ENCODE data around the gene TSACC. TPM values are rescaled to one million over a fixed set of nuclear protein-coding genes. Genes with fewer than 3 reads are reported as not detected.

TSACC gene
- total RNA-seq, 1 experiment from 2014 or later = 3.6 TPM

DNA sequence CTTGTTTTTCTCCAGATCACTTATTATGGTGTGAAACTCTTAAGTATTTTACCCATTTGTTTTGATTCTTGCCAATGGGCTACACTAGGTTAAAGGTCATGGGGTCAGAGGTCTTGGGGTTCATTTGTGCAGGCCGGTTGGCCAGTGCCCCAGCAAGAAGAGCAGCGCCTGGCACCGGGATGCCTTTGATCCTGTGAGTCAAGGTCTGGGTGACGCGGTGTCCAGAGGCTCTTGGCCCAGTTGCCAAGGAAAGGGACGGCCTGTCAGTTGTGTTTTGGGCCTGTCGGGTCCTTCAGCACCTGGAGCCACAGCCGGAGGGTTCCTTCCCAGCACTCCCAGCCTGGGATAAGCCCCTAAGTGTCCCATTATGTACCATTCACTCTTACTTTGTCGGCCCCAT lies 55.8 kb downstream of the TSACC start:
- in situ Hi-C loops (cut with HindIII; ENCODE audit: low pct_unique_long_range_greater_than_20kb, low sequenced_read_pairs) (no loop called here), intact Hi-C loops (cut with micrococcal nuclease; ENCODE audit: unreplicated experiment) (no loop called here)
- no peaks in the 10 kb centered on the region for H3K27me3 ChIP-seq (ENCODE audit: control insufficient read depth, insufficient read depth, low read length)
- ChIA-PET POLR2A (no interaction called here), CTCF (no interaction called here)
- ATAC-seq (no peak), DNase-seq (ENCODE audit: low read depth, low spot score) (no peak)
- no peak overlapping the region for H3K27ac ChIP-seq (ENCODE audit: low read length)
- H3K9me3 ChIP-seq (ENCODE audit: control insufficient read depth, insufficient read depth, low read depth, low read length) = no peaks in the 10 kb centered on the region
- no peaks in the 10 kb centered on the region for H3K4me1 ChIP-seq (ENCODE audit: control insufficient read depth, insufficient read depth, low read length)
- no peaks in the 10 kb centered on the region for H3K36me3 ChIP-seq (ENCODE audit: control insufficient read depth, insufficient read depth, low read length)
- no peak overlapping the region for H3K4me3 ChIP-seq (ENCODE audit: low read depth in 2 of 2, low read length in 2 of 2)
- no peak for TF ChIP-seq TCF7L2 (IDR thresholded peaks at IDR 0.05; ENCODE audit: low read depth, low read length)
- TF ChIP-seq, protein P1, sequence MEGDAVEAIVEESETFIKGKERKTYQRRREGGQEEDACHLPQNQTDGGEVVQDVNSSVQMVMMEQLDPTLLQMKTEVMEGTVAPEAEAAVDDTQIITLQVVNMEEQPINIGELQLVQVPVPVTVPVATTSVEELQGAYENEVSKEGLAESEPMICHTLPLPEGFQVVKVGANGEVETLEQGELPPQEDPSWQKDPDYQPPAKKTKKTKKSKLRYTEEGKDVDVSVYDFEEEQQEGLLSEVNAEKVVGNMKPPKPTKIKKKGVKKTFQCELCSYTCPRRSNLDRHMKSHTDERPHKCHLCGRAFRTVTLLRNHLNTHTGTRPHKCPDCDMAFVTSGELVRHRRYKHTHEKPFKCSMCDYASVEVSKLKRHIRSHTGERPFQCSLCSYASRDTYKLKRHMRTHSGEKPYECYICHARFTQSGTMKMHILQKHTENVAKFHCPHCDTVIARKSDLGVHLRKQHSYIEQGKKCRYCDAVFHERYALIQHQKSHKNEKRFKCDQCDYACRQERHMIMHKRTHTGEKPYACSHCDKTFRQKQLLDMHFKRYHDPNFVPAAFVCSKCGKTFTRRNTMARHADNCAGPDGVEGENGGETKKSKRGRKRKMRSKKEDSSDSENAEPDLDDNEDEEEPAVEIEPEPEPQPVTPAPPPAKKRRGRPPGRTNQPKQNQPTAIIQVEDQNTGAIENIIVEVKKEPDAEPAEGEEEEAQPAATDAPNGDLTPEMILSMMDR (IDR thresholded peaks at IDR 0.05) = no peak
- TF ChIP-seq, protein P2, sequence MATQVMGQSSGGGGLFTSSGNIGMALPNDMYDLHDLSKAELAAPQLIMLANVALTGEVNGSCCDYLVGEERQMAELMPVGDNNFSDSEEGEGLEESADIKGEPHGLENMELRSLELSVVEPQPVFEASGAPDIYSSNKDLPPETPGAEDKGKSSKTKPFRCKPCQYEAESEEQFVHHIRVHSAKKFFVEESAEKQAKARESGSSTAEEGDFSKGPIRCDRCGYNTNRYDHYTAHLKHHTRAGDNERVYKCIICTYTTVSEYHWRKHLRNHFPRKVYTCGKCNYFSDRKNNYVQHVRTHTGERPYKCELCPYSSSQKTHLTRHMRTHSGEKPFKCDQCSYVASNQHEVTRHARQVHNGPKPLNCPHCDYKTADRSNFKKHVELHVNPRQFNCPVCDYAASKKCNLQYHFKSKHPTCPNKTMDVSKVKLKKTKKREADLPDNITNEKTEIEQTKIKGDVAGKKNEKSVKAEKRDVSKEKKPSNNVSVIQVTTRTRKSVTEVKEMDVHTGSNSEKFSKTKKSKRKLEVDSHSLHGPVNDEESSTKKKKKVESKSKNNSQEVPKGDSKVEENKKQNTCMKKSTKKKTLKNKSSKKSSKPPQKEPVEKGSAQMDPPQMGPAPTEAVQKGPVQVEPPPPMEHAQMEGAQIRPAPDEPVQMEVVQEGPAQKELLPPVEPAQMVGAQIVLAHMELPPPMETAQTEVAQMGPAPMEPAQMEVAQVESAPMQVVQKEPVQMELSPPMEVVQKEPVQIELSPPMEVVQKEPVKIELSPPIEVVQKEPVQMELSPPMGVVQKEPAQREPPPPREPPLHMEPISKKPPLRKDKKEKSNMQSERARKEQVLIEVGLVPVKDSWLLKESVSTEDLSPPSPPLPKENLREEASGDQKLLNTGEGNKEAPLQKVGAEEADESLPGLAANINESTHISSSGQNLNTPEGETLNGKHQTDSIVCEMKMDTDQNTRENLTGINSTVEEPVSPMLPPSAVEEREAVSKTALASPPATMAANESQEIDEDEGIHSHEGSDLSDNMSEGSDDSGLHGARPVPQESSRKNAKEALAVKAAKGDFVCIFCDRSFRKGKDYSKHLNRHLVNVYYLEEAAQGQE (IDR thresholded peaks at IDR 0.05; ENCODE audit: insufficient read depth in 1 of 2, low read depth in 2 of 2, low read length in 1 of 2) = no peak
- no peak for TF ChIP-seq POLR2AphosphoS5 (IDR thresholded peaks at IDR 0.05; ENCODE audit: low read depth, low read length)
- no peak for TF ChIP-seq SIN3A (IDR thresholded peaks at IDR 0.05; ENCODE audit: borderline replicate concordance, insufficient read depth, low read depth, low read length)
- no TSS peak for BruUV-seq (replicated peaks)

DNA sequence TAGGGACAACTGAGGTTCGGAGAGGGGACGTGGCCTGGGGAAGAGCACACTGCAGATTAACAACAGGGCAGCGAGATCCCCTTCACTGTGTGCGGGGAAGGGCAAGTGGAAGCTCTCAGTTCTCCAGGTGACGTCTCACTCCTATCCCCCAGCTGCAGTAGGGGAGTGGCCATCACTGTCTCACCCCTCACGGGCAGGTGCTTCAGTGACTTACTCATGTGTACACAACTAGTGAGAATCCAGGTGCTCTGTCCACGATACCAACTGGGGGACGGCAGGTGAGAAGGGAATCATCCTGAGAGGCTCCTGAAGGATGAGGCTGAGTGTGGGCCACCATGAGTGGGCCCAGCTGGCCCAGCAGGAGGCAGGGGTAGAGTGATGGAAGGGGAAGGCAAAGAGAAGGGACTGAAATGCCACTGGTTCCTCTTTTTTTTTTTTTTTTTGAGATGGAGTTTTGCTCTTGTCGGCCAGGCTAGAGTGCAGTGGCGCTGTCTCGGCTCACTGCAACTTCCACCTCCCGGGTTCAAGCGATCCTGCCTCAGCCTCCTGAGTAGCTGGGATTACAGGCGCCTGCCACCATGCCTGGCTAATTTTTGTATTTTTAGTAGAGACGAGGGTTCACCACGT lies 56.6 kb downstream of the TSACC start:
- in situ Hi-C loops (cut with HindIII; ENCODE audit: low pct_unique_long_range_greater_than_20kb, low sequenced_read_pairs) = no loop called here
- Histone ChIP-seq H3K27me3 (ENCODE audit: control insufficient read depth, insufficient read depth, low read length) (no peaks in the 10 kb centered on the region), H3K36me3 (ENCODE audit: control insufficient read depth, insufficient read depth, low read length) (no peaks in the 10 kb centered on the region), H3K4me1 (ENCODE audit: control insufficient read depth, insufficient read depth, low read length) (no peaks in the 10 kb centered on the region), H3K27ac (ENCODE audit: low read length) (no peak overlapping the region), H3K9me3 (ENCODE audit: control insufficient read depth, insufficient read depth, low read depth, low read length) (no peaks in the 10 kb centered on the region), H3K4me3 (ENCODE audit: low read depth in 2 of 2, low read length in 2 of 2) (no peak overlapping the region)
- intact Hi-C loops (cut with micrococcal nuclease; ENCODE audit: unreplicated experiment) = no loop called here
- ChIA-PET CTCF (interaction anchor here (0.7 kb wide), 1 partner anchor 50 kb away, joined by 5 read pairs; no protein-coding TSS in a partner anchor), POLR2A (no interaction called here)
- BruUV-seq (replicated peaks) = no TSS peak
- ATAC-seq = no peak
- TF ChIP-seq SIN3A (IDR thresholded peaks at IDR 0.05; ENCODE audit: borderline replicate concordance, insufficient read depth, low read depth, low read length) (no peak), TCF7L2 (IDR thresholded peaks at IDR 0.05; ENCODE audit: low read depth, low read length) (no peak), POLR2AphosphoS5 (IDR thresholded peaks at IDR 0.05; ENCODE audit: low read depth, low read length) (no peak)
- TF ChIP-seq, protein P2 (IDR thresholded peaks at IDR 0.05; ENCODE audit: insufficient read depth in 1 of 2, low read depth in 2 of 2, low read length in 1 of 2) = no peak
- TF ChIP-seq, protein P1 (IDR thresholded peaks at IDR 0.05) = no peak
- no peak for DNase-seq (ENCODE audit: low read depth, low spot score)

All from Panc1 (cell line).